Caco-2 (cell line): Measurements from ENCODE around the gene FN3K. TPM values are rescaled to one million over a fixed set of nuclear protein-coding genes. Genes with fewer than 3 reads are reported as not detected.

Experiments used
- BruUV-seq: library from RNA; stranded (reverse); fragments of 400-500 nt; replicated peaks from 2 replicates; lab custom pipeline; 2021; lab: Mats Ljungman, UMichigan
- CTCF ChIA-PET: fragments of 300-600 bp; sonication (Branson Sonifier 250); formaldehyde crosslinking; loops from one replicate; lab custom pipeline; 2022; ENCODE audit warnings: antibody characterized with exemption; lab: Charles Lee
- POLR2A ChIA-PET: fragments of 300-600 bp; sonication (Branson Sonifier 250); formaldehyde crosslinking; loops from one replicate; lab custom pipeline; 2022; ENCODE audit warnings: antibody characterized with exemption; lab: Charles Lee
- DNase-seq, 2 experiments: peaks; one replicate each; pipeline versions ENCODE4 v3.0.0 to v3.0.0-alpha.2; 2020 to 2022
- H3K27me3 ChIP-seq: replicated peaks from 2 replicates; pipeline ENCODE4 v1.6.0; 2011; ENCODE audit warnings: low read length; ENCODE audit not compliant: control insufficient read depth, insufficient read depth
- H3K36me3 ChIP-seq: 2 replicates; pipeline ENCODE4 v1.5.1; 2011; ENCODE audit warnings: low read length; ENCODE audit not compliant: control insufficient read depth, insufficient read depth
- H3K4me1 ChIP-seq: fragments of 250-450 bp; sonication (Bioruptor Pico); 2 replicates; pipeline ENCODE4 v1.5.1; 2020; ENCODE audit warnings: mild to moderate bottlenecking
- H3K4me3 ChIP-seq: 2 replicates; pipeline ENCODE4 v1.5.1; 2011; ENCODE audit warnings: low read depth, mild to moderate bottlenecking, control low read depth, low read length
- H3K9me3 ChIP-seq: fragments of 250-450 bp; sonication (Bioruptor Pico); 2 replicates; pipeline ENCODE4 v1.5.1; 2020; ENCODE audit warnings: mild to moderate bottlenecking, moderate library complexity
- H3K27ac Mint-ChIP-seq: one replicate; pipeline ENCODE4 v1.8.0; 2022; ENCODE audit warnings: mixed read lengths; ENCODE audit not compliant: unreplicated experiment
- H3K27me3 Mint-ChIP-seq: one replicate; pipeline ENCODE4 v1.8.0; 2022; ENCODE audit warnings: mixed read lengths; ENCODE audit not compliant: insufficient read depth, unreplicated experiment
- H3K36me3 Mint-ChIP-seq: one replicate; pipeline ENCODE4 v1.8.0; 2022; ENCODE audit warnings: mild to moderate bottlenecking, mixed read lengths; ENCODE audit not compliant: insufficient read depth, unreplicated experiment
- H3K4me1 Mint-ChIP-seq: one replicate; pipeline ENCODE4 v1.8.0; 2022; ENCODE audit warnings: low read depth, mixed read lengths; ENCODE audit not compliant: unreplicated experiment
- H3K4me3 Mint-ChIP-seq: one replicate; pipeline ENCODE4 v1.8.0; 2022; ENCODE audit warnings: mild to moderate bottlenecking, moderate library complexity, mixed read lengths; ENCODE audit not compliant: unreplicated experiment
- H3K9me3 Mint-ChIP-seq: one replicate; pipeline ENCODE4 v1.8.0; 2022; ENCODE audit warnings: mixed read lengths; ENCODE audit not compliant: unreplicated experiment
- intact Hi-C: fragments of 100-400 bp; cut with micrococcal nuclease; formaldehyde crosslinking; loops from one replicate; pipeline ENCODE4 v1.10.0; 2022; ENCODE audit not compliant: unreplicated experiment
- total RNA-seq: library from RNA; stranded (reverse); gene quantifications from 2 replicates; pipeline ENCODE4 v1.2.3, GENCODE V29; 2022
- TF ChIP-seq, protein P1 (sequence below), 2 experiments: fragments of 200-600 bp in 1 of 2; IDR thresholded peaks; 1 replicate in 1 of 2; 2 replicates in 1 of 2; pipeline versions ENCODE4 v1.5.1 to v1.8.0; 2011 to 2022; ENCODE audit warnings: antibody characterized with exemption in 1 of 2, control low read depth in 1 of 2, inconsistent platforms in 1 of 2, low read depth in 1 of 2, low read length in 1 of 2, mild to moderate bottlenecking in 1 of 2, moderate library complexity in 1 of 2; ENCODE audit not compliant: insufficient read depth in 1 of 2, severe bottlenecking in 1 of 2, unreplicated experiment in 1 of 2

Gene FN3K
- total RNA-seq, 1 experiment from 2014 or later, result 55.7 TPM

DNA sequence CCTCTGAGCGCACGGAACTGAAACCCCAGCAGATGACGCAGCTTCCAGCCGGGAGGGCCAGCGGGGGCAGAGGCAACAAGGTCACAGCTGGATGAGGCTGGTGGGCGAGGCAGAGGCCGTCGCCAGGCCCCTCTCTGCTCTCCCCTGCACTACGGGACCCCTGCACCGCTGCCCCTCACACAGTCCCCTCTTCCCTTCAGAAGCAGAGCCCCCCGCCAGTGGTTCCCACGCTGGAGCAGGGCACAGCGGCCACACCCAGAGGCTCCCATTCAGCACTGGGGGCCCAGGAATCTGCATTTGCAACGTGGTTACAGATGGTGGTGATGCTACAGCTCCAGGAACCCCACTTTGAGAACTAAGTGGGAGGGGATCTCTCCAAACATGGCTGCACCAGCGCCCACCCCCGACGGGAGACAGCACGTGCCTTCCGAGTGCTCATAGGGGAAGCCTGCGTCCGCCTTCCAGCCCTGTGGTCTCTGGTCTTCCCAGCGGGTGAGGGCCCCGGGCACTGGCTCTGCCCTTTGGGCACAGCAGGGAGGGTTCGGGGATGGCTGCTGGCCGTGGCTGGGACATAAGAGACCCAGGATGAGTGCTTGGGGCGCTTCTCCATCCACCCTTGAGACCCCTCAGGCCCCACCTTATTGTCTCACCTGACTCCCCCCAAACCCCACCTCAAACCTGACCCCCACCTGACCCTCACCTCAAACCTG lies 32.2 kb upstream of the FN3K start:
- Mint-ChIP-seq H3K27ac (no peak overlapping the region), H3K9me3 (no peaks in the 10 kb centered on the region), H3K4me1 (peaks cover 12% of the 10 kb centered on the region), H3K4me3 (no peak overlapping the region), H3K27me3 (no peaks in the 10 kb centered on the region), H3K36me3 (peaks cover 13% of the 10 kb centered on the region)
- no peaks in the 10 kb centered on the region for H3K27me3 ChIP-seq
- TF ChIP-seq, protein P1, sequence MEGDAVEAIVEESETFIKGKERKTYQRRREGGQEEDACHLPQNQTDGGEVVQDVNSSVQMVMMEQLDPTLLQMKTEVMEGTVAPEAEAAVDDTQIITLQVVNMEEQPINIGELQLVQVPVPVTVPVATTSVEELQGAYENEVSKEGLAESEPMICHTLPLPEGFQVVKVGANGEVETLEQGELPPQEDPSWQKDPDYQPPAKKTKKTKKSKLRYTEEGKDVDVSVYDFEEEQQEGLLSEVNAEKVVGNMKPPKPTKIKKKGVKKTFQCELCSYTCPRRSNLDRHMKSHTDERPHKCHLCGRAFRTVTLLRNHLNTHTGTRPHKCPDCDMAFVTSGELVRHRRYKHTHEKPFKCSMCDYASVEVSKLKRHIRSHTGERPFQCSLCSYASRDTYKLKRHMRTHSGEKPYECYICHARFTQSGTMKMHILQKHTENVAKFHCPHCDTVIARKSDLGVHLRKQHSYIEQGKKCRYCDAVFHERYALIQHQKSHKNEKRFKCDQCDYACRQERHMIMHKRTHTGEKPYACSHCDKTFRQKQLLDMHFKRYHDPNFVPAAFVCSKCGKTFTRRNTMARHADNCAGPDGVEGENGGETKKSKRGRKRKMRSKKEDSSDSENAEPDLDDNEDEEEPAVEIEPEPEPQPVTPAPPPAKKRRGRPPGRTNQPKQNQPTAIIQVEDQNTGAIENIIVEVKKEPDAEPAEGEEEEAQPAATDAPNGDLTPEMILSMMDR (IDR thresholded peaks at IDR 0.05; ENCODE audit: insufficient read depth in 1 of 2, low read depth in 1 of 2, low read length in 1 of 2, severe bottlenecking in 1 of 2, unreplicated experiment in 1 of 2), result no peak
- no peaks in the 10 kb centered on the region for H3K36me3 ChIP-seq
- no peaks in the 10 kb centered on the region for H3K9me3 ChIP-seq
- peaks cover 25% of the 10 kb centered on the region for H3K4me1 ChIP-seq
- no peak overlapping the region for H3K4me3 ChIP-seq
- no peak for DNase-seq
- no TSS peak for BruUV-seq
- intact Hi-C loops, result no loop called here
- ChIA-PET CTCF (no interaction called here), POLR2A (no interaction called here)

DNA sequence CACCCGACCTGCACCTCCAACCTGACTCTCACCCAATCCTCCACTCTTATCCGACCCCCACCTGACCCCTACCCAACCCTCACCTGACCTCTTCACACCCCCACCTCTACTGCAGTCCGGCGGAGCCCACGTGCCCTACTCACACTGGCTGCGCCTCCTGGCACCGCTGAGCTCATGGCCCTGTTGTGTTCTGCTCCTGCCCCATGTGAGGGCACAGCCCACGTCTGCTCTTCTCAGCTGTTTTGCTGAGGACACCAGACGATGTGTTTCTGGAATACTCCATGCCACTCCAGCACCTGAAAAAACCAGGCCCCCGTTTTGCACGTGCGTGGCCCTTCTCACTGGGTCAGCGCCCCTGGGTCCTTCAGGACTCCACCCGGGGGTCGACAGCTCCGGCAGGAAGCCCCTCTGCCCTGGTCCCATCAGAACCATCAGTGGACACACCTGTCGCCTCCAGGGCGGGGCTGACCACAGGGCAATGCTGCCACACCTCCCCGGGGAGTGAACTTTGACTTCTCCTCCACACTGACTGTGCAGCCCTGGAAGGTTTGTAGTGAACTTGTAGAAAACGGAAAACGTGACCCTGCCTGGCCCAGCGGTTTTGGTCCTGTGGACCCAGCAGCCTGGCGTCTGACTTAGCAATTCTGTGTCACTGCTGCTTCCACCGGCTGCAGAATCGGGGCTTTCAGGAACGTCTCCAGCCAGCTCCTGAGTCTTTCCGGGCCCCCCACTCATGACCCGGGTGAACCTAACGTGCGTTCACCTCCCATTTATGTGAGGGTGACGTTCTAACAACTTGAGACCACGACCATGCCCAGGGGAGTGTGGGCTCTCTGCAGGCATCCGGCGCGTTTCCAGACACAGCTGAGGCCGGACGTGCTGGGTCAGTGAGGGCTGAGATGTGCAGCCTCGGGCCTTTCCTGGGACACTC lies 31.2 kb upstream of the FN3K start:
- H3K4me3 Mint-ChIP-seq, result peak overlapping the region; percentile 24
- Histone ChIP-seq H3K4me1 (peaks cover 25% of the 10 kb centered on the region), H3K27me3 (no peaks in the 10 kb centered on the region), H3K4me3 (peak overlapping the region; percentile 6; the same call in 1 of the 2 replicates), H3K9me3 (no peaks in the 10 kb centered on the region), H3K36me3 (no peaks in the 10 kb centered on the region)
- no peaks in the 10 kb centered on the region for H3K27me3 Mint-ChIP-seq
- intact Hi-C loops, result no loop called here
- DNase-seq, result peak; percentile 63 to 64
- POLR2A ChIA-PET, result no interaction called here
- H3K27ac Mint-ChIP-seq, result no peak overlapping the region
- CTCF ChIA-PET, result no interaction called here
- TF ChIP-seq, protein P1 (IDR thresholded peaks at IDR 0.05; ENCODE audit: insufficient read depth in 1 of 2, low read depth in 1 of 2, low read length in 1 of 2, severe bottlenecking in 1 of 2, unreplicated experiment in 1 of 2), result no peak
- H3K4me1 Mint-ChIP-seq, result peaks cover 12% of the 10 kb centered on the region
- peaks cover 5% of the 10 kb centered on the region for H3K36me3 Mint-ChIP-seq
- no peaks in the 10 kb centered on the region for H3K9me3 Mint-ChIP-seq
- no TSS peak for BruUV-seq

DNA sequence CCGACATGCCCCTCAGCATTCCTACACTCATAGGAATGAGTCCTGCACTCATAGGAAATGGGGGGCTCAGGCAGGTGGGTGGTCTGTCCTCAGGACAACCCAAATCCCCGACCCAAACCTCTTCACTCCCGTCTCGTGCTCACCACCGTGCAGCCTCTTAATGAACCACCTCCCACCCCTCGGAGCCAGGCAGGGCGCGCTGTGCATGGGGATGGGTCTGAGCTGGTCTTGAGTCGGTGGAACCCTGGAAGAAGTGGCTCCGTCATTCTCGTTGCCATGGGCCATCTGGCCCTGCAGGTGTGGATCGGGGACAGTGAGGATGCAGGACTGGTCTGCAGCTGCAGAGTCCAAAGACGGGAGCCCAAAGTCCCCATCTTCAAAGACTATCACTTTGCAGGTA lies 30.5 kb upstream of the FN3K start:
- Histone ChIP-seq H3K9me3 (no peaks in the 10 kb centered on the region), H3K4me3 (no peak overlapping the region), H3K36me3 (no peaks in the 10 kb centered on the region), H3K4me1 (peaks cover 25% of the 10 kb centered on the region), H3K27me3 (no peaks in the 10 kb centered on the region)
- H3K4me3 Mint-ChIP-seq, result no peak overlapping the region
- H3K4me1 Mint-ChIP-seq, result peaks cover 12% of the 10 kb centered on the region
- peaks cover 4% of the 10 kb centered on the region for H3K36me3 Mint-ChIP-seq
- TF ChIP-seq, protein P1 (IDR thresholded peaks at IDR 0.05; ENCODE audit: insufficient read depth in 1 of 2, low read depth in 1 of 2, low read length in 1 of 2, severe bottlenecking in 1 of 2, unreplicated experiment in 1 of 2), result no peak
- DNase-seq, result no peak
- no peaks in the 10 kb centered on the region for H3K9me3 Mint-ChIP-seq
- intact Hi-C loops, result no loop called here
- no TSS peak for BruUV-seq
- ChIA-PET POLR2A (no interaction called here), CTCF (no interaction called here)
- no peak overlapping the region for H3K27ac Mint-ChIP-seq
- H3K27me3 Mint-ChIP-seq, result no peaks in the 10 kb centered on the region
